ENCODE measurements around the gene OR13A1.
"Not testable (repeated sequence)": the region's sequence is repeated elsewhere in the genome, so short reads cannot be mapped to it uniquely, and the experiment has no call there.

Gene OR13A1

GRCh38 chr10:45313264-45313873, 2.0 kb downstream of the OR13A1 start:
- no peak overlapping the region for H3K4me3 ChIP-seq (ENCODE audit: low read length)
- no peak for TF ChIP-seq ZNF274 (IDR thresholded peaks at IDR 0.05; ENCODE audit: low read depth, low read length)

GRCh38 chr10:45308707-45309106, 6.7 kb downstream of the OR13A1 start:
- no peak for TF ChIP-seq ZNF274 (IDR thresholded peaks at IDR 0.05; ENCODE audit: low read depth, low read length)
- no peak overlapping the region for H3K4me3 ChIP-seq (ENCODE audit: low read length)

DNA sequence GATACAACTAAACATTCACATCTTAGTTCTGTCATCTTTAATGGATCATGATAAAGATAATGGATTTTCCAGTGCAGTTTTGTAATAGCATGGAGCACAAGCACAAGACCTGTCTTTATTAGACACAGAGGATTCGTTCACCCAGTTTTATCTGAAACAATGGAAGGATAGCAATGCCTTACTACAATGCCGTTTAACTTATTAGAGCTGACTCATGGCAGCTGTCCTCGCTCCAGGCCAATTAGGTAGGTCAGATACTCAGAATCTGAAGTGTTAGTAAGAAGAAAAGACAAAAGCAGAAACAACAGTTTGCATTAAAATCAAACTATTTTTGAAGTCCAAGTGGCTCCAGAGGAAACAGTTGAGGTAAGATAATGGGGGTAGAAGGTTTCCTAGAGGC, 12.8 kb downstream of the OR13A1 start:
- no peak for TF ChIP-seq ZNF274 (IDR thresholded peaks at IDR 0.05; ENCODE audit: low read depth, low read length)
- H3K4me3 ChIP-seq (ENCODE audit: low read length) = no peak overlapping the region

GRCh38 chr10:45298341-45298955, 17.0 kb downstream of the OR13A1 start:
- not testable (repeated sequence) for H3K4me3 ChIP-seq (ENCODE audit: low read length)

DNA sequence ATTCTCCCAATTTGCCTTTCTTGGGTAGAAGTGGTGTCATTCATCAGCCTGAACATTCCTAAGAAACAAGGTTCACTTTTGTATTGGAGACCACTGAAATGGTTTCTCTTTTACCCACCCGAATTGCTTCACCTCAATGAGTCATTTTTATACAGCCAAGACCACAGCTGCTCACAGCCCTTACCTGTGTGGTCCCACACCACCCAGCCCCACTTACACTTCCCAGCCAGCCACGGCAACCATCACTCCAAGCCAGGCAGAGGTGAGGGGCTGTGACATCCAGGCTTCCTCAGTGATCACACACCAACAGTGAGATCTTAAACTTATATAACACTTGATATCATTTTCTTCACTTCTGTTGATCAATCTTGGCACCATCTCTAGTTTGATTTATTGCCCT, 20.7 kb downstream of the OR13A1 start:
- TF ChIP-seq ZNF274 (IDR thresholded peaks at IDR 0.05; ENCODE audit: low read depth, low read length) = no peak
- H3K4me3 ChIP-seq (ENCODE audit: low read length) = no peak overlapping the region

DNA sequence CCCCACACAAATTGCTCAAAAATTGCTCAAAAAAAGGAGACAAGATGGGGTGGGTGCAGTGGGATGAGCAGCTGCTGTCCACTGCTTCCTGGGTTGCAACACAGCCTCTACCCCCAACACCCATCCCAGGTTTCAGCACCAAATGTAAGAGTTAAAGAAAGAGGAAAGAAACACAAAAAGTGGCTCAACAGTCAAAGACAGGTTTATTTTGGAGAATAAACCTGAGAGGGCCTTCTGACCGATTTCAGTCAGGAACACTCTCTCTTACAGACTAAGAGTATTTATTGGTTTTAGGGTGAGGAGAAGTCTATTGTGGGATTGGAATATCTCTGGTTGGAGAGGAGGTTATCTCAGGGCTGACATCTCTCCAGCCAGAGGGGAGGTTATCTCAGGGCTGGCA, 28.4 kb downstream of the OR13A1 start:
- no peak overlapping the region for H3K4me3 ChIP-seq (ENCODE audit: low read length)
- TF ChIP-seq ZNF274 (IDR thresholded peaks at IDR 0.05; ENCODE audit: low read depth, low read length) = no peak

DNA sequence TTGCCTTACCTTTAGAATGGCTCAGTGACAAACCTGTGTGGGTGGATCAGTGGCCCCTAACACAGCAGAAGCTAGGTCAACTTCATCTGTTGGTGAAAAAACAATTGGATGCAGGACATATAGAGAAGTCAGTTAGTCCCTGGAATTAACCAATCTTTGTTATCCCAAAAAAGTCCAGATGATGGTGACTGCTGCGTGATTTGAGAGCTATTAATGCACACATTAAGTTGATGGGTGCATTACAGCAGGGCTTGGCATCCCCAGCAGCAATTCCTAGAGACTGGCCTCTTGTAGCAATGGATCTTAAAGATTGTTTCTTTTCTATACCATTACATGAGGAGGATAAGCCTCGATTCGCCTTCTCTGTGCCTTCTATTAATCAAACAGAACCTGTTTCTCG, 33.3 kb downstream of the OR13A1 start:
- H3K4me3 ChIP-seq (ENCODE audit: low read length) = no peak overlapping the region
- no peak for TF ChIP-seq ZNF274 (IDR thresholded peaks at IDR 0.05; ENCODE audit: low read depth, low read length)

DNA sequence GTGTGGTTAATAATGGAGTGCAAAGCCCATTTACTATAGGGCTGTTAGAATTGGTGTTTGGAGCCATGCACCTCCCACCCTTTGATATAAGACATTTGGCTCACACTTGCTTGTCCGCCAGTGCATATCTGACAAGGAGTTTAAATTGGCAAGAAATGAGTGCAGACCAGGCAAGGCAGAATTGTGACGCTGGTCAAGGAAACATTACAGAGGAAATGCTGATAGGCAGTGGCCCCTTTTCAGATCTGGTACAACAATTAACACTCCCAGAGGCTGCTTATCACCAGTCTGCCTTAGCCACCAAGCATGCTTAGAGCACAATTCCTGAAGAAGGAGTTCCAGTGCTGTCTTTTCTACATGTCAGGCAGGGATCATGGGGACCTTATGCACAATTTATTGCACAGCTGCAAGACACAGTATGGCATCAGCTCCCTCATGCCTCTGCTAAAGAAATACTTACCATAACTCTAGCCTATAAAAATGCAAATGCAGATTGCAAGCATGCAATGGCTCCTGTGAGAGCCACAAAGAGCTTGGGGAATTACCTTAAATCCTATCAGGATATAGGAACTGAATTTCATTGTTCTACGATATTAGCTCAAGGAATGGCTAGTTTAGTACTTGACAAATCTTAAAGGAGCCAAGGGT, 35.2 kb downstream of the OR13A1 start:
- no peak overlapping the region for H3K4me3 ChIP-seq (ENCODE audit: low read length)
- no peak for TF ChIP-seq ZNF274 (IDR thresholded peaks at IDR 0.05; ENCODE audit: low read depth, low read length)

DNA sequence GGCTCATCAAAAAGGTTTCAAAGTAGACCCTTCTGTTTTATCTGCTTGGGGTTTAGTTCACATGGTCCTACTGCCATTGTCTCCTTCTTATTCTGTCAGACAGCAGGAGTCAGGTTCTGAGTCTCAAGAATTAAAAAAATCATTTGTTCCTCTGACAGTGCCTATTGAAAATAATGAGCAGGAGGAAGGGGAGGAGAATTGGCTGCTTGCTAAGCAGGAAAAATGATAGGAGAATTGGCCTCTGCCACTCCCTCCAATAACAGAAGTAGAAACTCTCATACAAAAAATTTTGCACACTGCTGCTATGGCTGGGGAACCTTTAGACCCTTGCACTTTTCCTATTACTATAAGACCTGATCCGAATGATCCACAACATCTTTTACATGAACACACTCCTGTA, 35.7 kb downstream of the OR13A1 start:
- H3K4me3 ChIP-seq (ENCODE audit: low read length) = no peak overlapping the region
- no peak for TF ChIP-seq ZNF274 (IDR thresholded peaks at IDR 0.05; ENCODE audit: low read depth, low read length)

DNA sequence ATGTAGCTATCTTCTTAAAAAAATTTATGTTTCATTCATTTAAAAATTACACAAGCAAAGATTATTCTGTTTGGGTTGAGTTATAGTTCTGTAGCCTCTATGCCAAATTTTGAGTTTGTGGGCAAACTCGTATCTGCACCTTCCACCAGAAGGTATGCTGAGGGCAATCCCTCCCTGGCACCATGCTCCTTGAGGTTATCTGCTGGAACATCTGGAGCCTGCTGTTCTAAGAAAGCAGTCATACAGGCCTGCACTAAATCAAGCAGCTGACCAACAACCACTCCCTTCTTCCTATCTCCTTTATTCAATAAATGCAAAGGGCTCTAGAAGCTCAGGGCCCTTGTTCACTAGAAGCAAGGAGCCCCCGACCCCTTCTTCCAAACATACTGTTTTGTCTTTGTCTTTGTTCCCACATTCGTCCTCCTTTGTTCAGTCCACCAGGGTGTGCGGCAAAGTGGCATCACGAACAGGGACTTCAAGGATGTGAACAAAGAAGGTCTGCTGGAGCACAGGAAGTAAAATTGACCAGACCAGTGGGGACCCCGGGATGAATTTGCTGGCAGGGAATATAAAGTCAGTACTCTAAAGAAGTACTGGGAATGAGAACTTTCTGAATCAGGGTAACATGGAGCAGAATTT, 36.4 kb downstream of the OR13A1 start:
- H3K4me3 ChIP-seq (ENCODE audit: low read length) = no peak overlapping the region
- no peak for TF ChIP-seq ZNF274 (IDR thresholded peaks at IDR 0.05; ENCODE audit: low read depth, low read length)

- H3K4me3 ChIP-seq (ENCODE audit: low read length) = not testable (repeated sequence)
Measured at GRCh38 chr10:45276146-45276545, 39.3 kb downstream of the OR13A1 start.

- TF ChIP-seq ZNF274 (IDR thresholded peaks at IDR 0.05; ENCODE audit: low read depth, low read length) = no peak
- H3K4me3 ChIP-seq (ENCODE audit: low read length) = no peak overlapping the region
Measured at GRCh38 chr10:45274364-45274763, 41.0 kb downstream of the OR13A1 start.

GRCh38 chr10:45267777-45268176, 47.6 kb downstream of the OR13A1 start:
- H3K4me3 ChIP-seq (ENCODE audit: low read length) = not testable (repeated sequence)

- H3K4me3 ChIP-seq (ENCODE audit: low read length) = no peak overlapping the region
- TF ChIP-seq ZNF274 (IDR thresholded peaks at IDR 0.05; ENCODE audit: low read depth, low read length) = no peak
Measured at GRCh38 chr10:45265996-45266395, 49.4 kb downstream of the OR13A1 start.

GRCh38 chr10:45261946-45262345, 53.5 kb downstream of the OR13A1 start:
- H3K4me3 ChIP-seq (ENCODE audit: low read length) = no peak overlapping the region

More at GRCh38 chr10:45261946-45262345, 53.5 kb downstream of the OR13A1 start:
- TF ChIP-seq ZNF274 (IDR thresholded peaks at IDR 0.05; ENCODE audit: low read depth, low read length) = no peak

Measured in GM08714 (cell line).